Kidney (tissue), 14 donors: ENCODE data around the gene SWAP70. TPM values are rescaled to one million over a fixed set of nuclear protein-coding genes. Genes with fewer than 3 reads are reported as not detected.

Experiments
- DNase-seq, 5 donors: peaks; one replicate each; pipeline ENCODE4 v3.0.0-alpha.2; 2013 to 2020
- FAIRE-seq: peaks from 2 replicates; lab custom pipeline; 2012; peaks lifted over from hg19 to GRCh38; lab: Jason Lieb, UNC
- H3K27ac ChIP-seq, 2 donors: one replicate each; pipeline ENCODE4 v1.7.0; 2013; ENCODE audit warnings: low read depth in 2 of 2, low read length in 2 of 2, inconsistent platforms in 1 of 2
- H3K27me3 ChIP-seq: one replicate; pipeline ENCODE4 v1.7.1; 2013; ENCODE audit warnings: low read length, inconsistent platforms; ENCODE audit not compliant: control insufficient read depth, insufficient read depth
- H3K36me3 ChIP-seq, 3 donors: one replicate each; pipeline versions ENCODE4 v1.7.0 to v1.7.1; 2013; ENCODE audit warnings: low read length in 3 of 3, control low read depth in 1 of 3, inconsistent platforms in 1 of 3; ENCODE audit not compliant: insufficient read depth in 3 of 3, control insufficient read depth in 2 of 3
- H3K4me1 ChIP-seq, 3 donors: one replicate each; pipeline versions ENCODE4 v1.7.0 to v1.7.1; 2013; ENCODE audit warnings: low read length in 3 of 3, inconsistent platforms in 1 of 3, low read depth in 1 of 3; ENCODE audit not compliant: control insufficient read depth in 2 of 3, insufficient read depth in 2 of 3
- H3K4me3 ChIP-seq, 3 donors: one replicate each; pipeline versions ENCODE4 v1.7.0 to v1.8.1; 2013; ENCODE audit warnings: low read length in 3 of 3, control low read depth in 1 of 3, inconsistent platforms in 1 of 3
- H3K9ac ChIP-seq, 3 donors: one replicate each; pipeline versions ENCODE4 v1.7.0 to v1.7.1; 2013; ENCODE audit warnings: low read length in 3 of 3, control low read depth in 1 of 3, inconsistent platforms in 1 of 3
- H3K9me3 ChIP-seq, 3 donors: one replicate each; pipeline versions ENCODE4 v1.7.0 to v1.7.1; 2013; ENCODE audit warnings: low read length in 3 of 3, control low read depth in 1 of 3, inconsistent platforms in 1 of 3; ENCODE audit not compliant: control insufficient read depth in 2 of 3, insufficient read depth in 1 of 3
- CTCF ChIP-seq: IDR thresholded peaks from 3 replicates; pipeline ENCODE4 v1.5.1; 2012; ENCODE audit warnings: mild to moderate bottlenecking, moderate library complexity, borderline replicate concordance; ENCODE audit not compliant: insufficient read depth; ENCODE audit errors: extremely low read depth
- intact Hi-C: fragments of 100-400 bp; cut with DNase I; formaldehyde crosslinking; loops from one replicate; pipeline ENCODE4 v1.11.1; 2022
- polyA plus RNA-seq: library from polyadenylated mRNA; stranded (reverse); fragments of 350-450 nt; fragmentation: Illumina TruSeq; extraction: RNeasy Lipid Tissue Mini Kit (QIAGEN cat#74804); gene quantifications from one replicate; pipeline ENCODE4 v1.2.3, GENCODE V29; 2014; ENCODE audit warnings: low read depth, low replicate concordance; ENCODE audit not compliant: insufficient read depth
- total RNA-seq: library from RNA; stranded (reverse); fragmentation: NEBNext Ultra II Directional; extraction: Animal tissue kit (Norgen Biotek cat#: 25700); gene quantifications from one replicate; pipeline ENCODE4 v1.2.1, GENCODE V29; 2021
- donor health status: control.
- donor health status: control.
- donor health status: control.
- donor health status: control.
- donor health status: control.
- donor health status: DM: yes; HTN: yes; CAD: no.
- donor health status: Normal renal cell carcinoma (clear cell type).

SWAP70 gene
- total and polyA plus RNA-seq, 2 donors from 2014 or later: 11.1 to 61.0 TPM

GRCh38 chr11:9625728-9626127 lies 38.1 kb upstream of the SWAP70 start:
- H3K27me3 ChIP-seq: no peaks in the 10 kb centered on the region
- DNase-seq (peak in 1 of 5 donors; percentile 26), FAIRE-seq (no peak)
- H3K9me3 ChIP-seq: no peaks in the 10 kb centered on the region
- no peaks in the 10 kb centered on the region for H3K36me3 ChIP-seq
- H3K4me3 ChIP-seq: no peak overlapping the region
- H3K9ac ChIP-seq: no peak overlapping the region
- intact Hi-C loops: no loop called here
- no peak overlapping the region for H3K27ac ChIP-seq
- TF ChIP-seq CTCF: no peak
- H3K4me1 ChIP-seq: peaks cover 0 to 2% (median 0%) of the 10 kb centered on the region in 3 donors

- H3K9ac ChIP-seq: no peak overlapping the region
- intact Hi-C loops: no loop called here
- H3K4me3 ChIP-seq: no peak overlapping the region
- FAIRE-seq: no peak
- H3K9me3 ChIP-seq: no peaks in the 10 kb centered on the region
- H3K4me1 ChIP-seq: peaks cover 0 to 2% (median 0%) of the 10 kb centered on the region in 3 donors
- DNase-seq: peak in 2 of 5 donors; percentile 20 to 54
- H3K27me3 ChIP-seq: no peaks in the 10 kb centered on the region
- no peak for TF ChIP-seq CTCF
- no peak overlapping the region for H3K27ac ChIP-seq
- no peaks in the 10 kb centered on the region for H3K36me3 ChIP-seq
These were observed 37.1 kb upstream of the SWAP70 start for GRCh38 chr11:9626496-9627394.

GRCh38 chr11:9629064-9629463 lies 34.8 kb upstream of the SWAP70 start:
- Histone ChIP-seq H3K36me3 (no peaks in the 10 kb centered on the region), H3K4me1 (peaks cover 0 to 2% (median 0%) of the 10 kb centered on the region in 3 donors), H3K9ac (no peak overlapping the region), H3K4me3 (no peak overlapping the region), H3K27ac (no peak overlapping the region), H3K27me3 (no peaks in the 10 kb centered on the region), H3K9me3 (no peaks in the 10 kb centered on the region)
- DNase-seq (no peak), FAIRE-seq (no peak)
- TF ChIP-seq CTCF: no peak
- intact Hi-C loops: no loop called here
